Smooth muscle cell (in vitro differentiated cells): ENCODE data around the gene CCNY. TPM values are rescaled to one million over a fixed set of nuclear protein-coding genes. Genes with fewer than 3 reads are reported as not detected.
A peak's percentile ranks its signal among the peaks of the same experiment; 100 is the strongest.

Source experiments
- DNase-seq: peaks from one replicate; lab custom pipeline; 2025; ENCODE audit not compliant: unreplicated experiment; lab: John Stamatoyannopoulos, UW
- H2AFZ ChIP-seq: fragments of 200-600 bp; sonication (generic); 2 replicates; pipeline ENCODE4 v1.6.0; 2016; ENCODE audit warnings: antibody characterized with exemption, low read depth, mild to moderate bottlenecking
- H3F3A ChIP-seq: fragments of 200-600 bp; sonication (generic); 2 replicates; pipeline ENCODE4 v1.6.0; 2017; ENCODE audit warnings: antibody characterized with exemption, low read depth
- H3K27ac ChIP-seq: fragments of 200-600 bp; sonication (generic); 2 replicates; pipeline ENCODE4 v1.5.1; 2016; ENCODE audit warnings: low read depth, mild to moderate bottlenecking
- H3K27me3 ChIP-seq: fragments of 200-600 bp; sonication (generic); 2 replicates; pipeline ENCODE4 v1.6.1; 2016; ENCODE audit warnings: low read depth, mild to moderate bottlenecking
- H3K36me3 ChIP-seq: fragments of 200-600 bp; sonication (generic); 2 replicates; pipeline ENCODE4 v1.5.1; 2016; ENCODE audit warnings: low read depth
- H3K4me1 ChIP-seq: fragments of 200-600 bp; sonication (generic); 2 replicates; pipeline ENCODE4 v1.5.1; 2016; ENCODE audit warnings: low read depth
- H3K4me2 ChIP-seq: fragments of 200-600 bp; sonication (generic); 2 replicates; pipeline ENCODE4 v1.6.0; 2016; ENCODE audit warnings: mild to moderate bottlenecking
- H3K4me3 ChIP-seq: fragments of 200-600 bp; sonication (generic); 2 replicates; pipeline ENCODE4 v1.5.1; 2016; ENCODE audit warnings: mild to moderate bottlenecking
- H3K79me2 ChIP-seq: fragments of 200-600 bp; sonication (generic); 2 replicates; pipeline ENCODE4 v1.6.0; 2016; ENCODE audit warnings: low read depth, mild to moderate bottlenecking
- H3K9ac ChIP-seq: fragments of 200-600 bp; sonication (generic); 2 replicates; pipeline ENCODE4 v1.6.0; 2016; ENCODE audit warnings: low read depth
- H3K9me3 ChIP-seq: fragments of 200-600 bp; sonication (generic); replicated peaks from 2 replicates; pipeline ENCODE4 v1.5.1; 2016; ENCODE audit warnings: low read depth
- H4K20me1 ChIP-seq: fragments of 200-600 bp; sonication (generic); 2 replicates; pipeline ENCODE4 v1.6.0; 2016; ENCODE audit warnings: low read depth
- WGBS: methylation state at CpG from one replicate; pipeline ENCODE4 v1.1.7; 2016; ENCODE audit warnings: low lambda C conversion rate; 5-methylcytosine and 5-hydroxymethylcytosine counted together
- polyA plus RNA-seq: library from polyadenylated mRNA; unstranded; fragments of >200 nt; fragmentation: Nextera tagmentation; extraction: Ambion mirVana; gene quantifications from 2 replicates; pipeline ENCODE4 v1.2.1, GENCODE V29; 2016
- total RNA-seq: library from RNA; depleted of rRNA; stranded (reverse); fragments of >200 nt; gene quantifications from 2 replicates; pipeline ENCODE4 v1.2.3, GENCODE V29; 2014
- TF ChIP-seq, protein P1 (sequence below): fragments of 200-600 bp; sonication (generic); IDR thresholded peaks from 2 replicates; pipeline ENCODE4 v1.5.1; 2017; ENCODE audit warnings: borderline replicate concordance, mild to moderate bottlenecking, antibody characterized with exemption; ENCODE audit not compliant: insufficient read depth, poor library complexity, severe bottlenecking

The CCNY gene
- total and polyA plus RNA-seq, 2 experiments from 2014 or later = 46.9 to 57.5 TPM

DNA sequence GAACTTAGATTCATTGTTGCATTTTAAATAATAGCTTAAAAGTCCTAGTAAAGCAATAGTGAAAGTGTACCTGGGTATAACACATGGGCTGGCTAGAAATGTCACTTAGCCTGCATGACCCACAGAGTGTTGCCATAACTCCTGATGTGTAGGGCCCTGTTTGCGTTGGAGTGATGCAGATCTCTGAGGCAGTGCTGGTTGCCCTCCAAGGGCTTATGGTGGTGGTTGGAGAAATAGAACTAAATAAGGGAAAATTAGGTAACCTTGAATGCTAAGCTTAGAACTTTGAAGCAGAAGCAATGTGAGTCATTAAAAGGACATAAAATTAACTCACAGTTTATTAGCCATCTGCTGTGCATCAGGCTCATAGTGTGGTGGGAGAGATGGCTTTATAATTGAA lies 105.7 kb downstream of the CCNY start:
- DNase-seq = no peak
- H2AFZ ChIP-seq = no peak overlapping the region
- H3K36me3 ChIP-seq = peaks cover 4% of the 10 kb centered on the region
- H3K9me3 ChIP-seq = no peaks in the 10 kb centered on the region
- peak overlapping the region; percentile 77 for H3K27ac ChIP-seq
- H3K27me3 ChIP-seq = no peaks in the 10 kb centered on the region
- H3K79me2 ChIP-seq = peaks cover 89% of the 10 kb centered on the region
- 38% methylated on average over 1 of the region's 1 CpG for WGBS
- peaks cover 21% of the 10 kb centered on the region for H4K20me1 ChIP-seq
- peaks cover 16% of the 10 kb centered on the region for H3F3A ChIP-seq
- H3K4me3 ChIP-seq = no peak overlapping the region
- H3K4me2 ChIP-seq = peak overlapping the region; percentile 71
- TF ChIP-seq, protein P1, sequence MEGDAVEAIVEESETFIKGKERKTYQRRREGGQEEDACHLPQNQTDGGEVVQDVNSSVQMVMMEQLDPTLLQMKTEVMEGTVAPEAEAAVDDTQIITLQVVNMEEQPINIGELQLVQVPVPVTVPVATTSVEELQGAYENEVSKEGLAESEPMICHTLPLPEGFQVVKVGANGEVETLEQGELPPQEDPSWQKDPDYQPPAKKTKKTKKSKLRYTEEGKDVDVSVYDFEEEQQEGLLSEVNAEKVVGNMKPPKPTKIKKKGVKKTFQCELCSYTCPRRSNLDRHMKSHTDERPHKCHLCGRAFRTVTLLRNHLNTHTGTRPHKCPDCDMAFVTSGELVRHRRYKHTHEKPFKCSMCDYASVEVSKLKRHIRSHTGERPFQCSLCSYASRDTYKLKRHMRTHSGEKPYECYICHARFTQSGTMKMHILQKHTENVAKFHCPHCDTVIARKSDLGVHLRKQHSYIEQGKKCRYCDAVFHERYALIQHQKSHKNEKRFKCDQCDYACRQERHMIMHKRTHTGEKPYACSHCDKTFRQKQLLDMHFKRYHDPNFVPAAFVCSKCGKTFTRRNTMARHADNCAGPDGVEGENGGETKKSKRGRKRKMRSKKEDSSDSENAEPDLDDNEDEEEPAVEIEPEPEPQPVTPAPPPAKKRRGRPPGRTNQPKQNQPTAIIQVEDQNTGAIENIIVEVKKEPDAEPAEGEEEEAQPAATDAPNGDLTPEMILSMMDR = no peak
- H3K9ac ChIP-seq = peak overlapping the region; percentile 20
- H3K4me1 ChIP-seq = peaks cover 17% of the 10 kb centered on the region

- H3K4me1 ChIP-seq = peaks cover 22% of the 10 kb centered on the region
- H4K20me1 ChIP-seq = peaks cover 26% of the 10 kb centered on the region
- H3K36me3 ChIP-seq = peaks cover 4% of the 10 kb centered on the region
- no peak overlapping the region for H3K4me3 ChIP-seq
- peak overlapping the region; percentile 20 for H3K9ac ChIP-seq
- peak overlapping the region; percentile 77 for H3K27ac ChIP-seq
- DNase-seq = no peak
- H3K4me2 ChIP-seq = peak overlapping the region; percentile 71
- H3K9me3 ChIP-seq = no peaks in the 10 kb centered on the region
- TF ChIP-seq, protein P1 = no peak
- no peak overlapping the region for H2AFZ ChIP-seq
- 58% methylated on average over 4 of the region's 4 CpGs for WGBS
- peaks cover 90% of the 10 kb centered on the region for H3K79me2 ChIP-seq
- peaks cover 16% of the 10 kb centered on the region for H3F3A ChIP-seq
- no peaks in the 10 kb centered on the region for H3K27me3 ChIP-seq
Measured at GRCh38 chr10:35442592-35442991, 106.3 kb downstream of the CCNY start.

- Histone ChIP-seq H3K79me2 (peaks cover 90% of the 10 kb centered on the region), H3K9ac (no peak overlapping the region), H3K36me3 (peaks cover 4% of the 10 kb centered on the region), H3K4me2 (no peak overlapping the region), H2AFZ (no peak overlapping the region), H3K27me3 (no peaks in the 10 kb centered on the region), H4K20me1 (peaks cover 38% of the 10 kb centered on the region), H3F3A (peaks cover 16% of the 10 kb centered on the region), H3K4me3 (no peak overlapping the region), H3K27ac (peak overlapping the region; percentile 77), H3K9me3 (no peaks in the 10 kb centered on the region), H3K4me1 (peaks cover 35% of the 10 kb centered on the region)
- WGBS = 94% methylated on average over 3 of the region's 3 CpGs
- DNase-seq = no peak
- TF ChIP-seq, protein P1 = no peak
Measured at GRCh38 chr10:35443858-35444257, 107.5 kb downstream of the CCNY start.

DNA sequence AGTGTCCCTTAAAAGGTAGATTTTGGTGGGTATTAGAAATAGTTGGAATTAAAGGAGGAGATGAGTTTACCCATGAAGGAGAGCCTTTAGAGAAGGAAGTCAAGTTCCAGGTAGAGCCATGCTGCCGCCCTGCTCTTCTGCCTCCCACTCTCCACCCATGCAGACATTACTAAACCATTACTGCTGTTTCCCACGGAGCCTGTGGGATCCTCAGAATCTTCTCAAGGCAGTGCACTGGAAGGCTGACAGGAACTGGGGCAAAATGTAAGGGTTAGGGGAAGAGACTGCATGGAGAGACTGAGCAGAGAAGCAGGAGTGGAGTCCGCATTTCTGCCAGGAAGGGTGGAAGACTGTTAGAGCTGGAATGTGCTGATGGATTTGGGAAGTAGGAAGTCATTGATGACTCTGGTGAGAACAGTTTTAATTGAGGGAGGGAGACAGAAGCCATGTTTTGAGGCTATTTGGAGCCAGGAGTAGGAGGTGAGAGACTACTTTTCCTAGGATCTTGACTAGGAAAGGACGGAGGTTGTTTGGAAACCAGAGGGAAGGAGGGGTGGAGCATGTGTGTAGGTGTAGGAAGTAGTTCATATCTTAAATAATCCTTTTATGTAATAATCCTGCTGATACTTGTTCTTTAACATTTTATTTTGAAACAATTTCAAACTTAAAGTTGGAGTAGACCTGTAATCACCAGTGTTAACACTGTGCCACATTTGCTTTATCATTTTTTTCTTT lies 109.0 kb downstream of the CCNY start:
- 47% methylated on average over 4 of the region's 4 CpGs for WGBS
- Histone ChIP-seq H3F3A (peaks cover 21% of the 10 kb centered on the region), H3K79me2 (peaks cover 83% of the 10 kb centered on the region), H3K9ac (peak overlapping the region; percentile 28), H3K27me3 (no peaks in the 10 kb centered on the region), H3K4me3 (no peak overlapping the region), H3K27ac (peak overlapping the region; percentile 61), H3K9me3 (no peaks in the 10 kb centered on the region), H3K36me3 (no peaks in the 10 kb centered on the region), H4K20me1 (peaks cover 53% of the 10 kb centered on the region), H3K4me2 (peak overlapping the region; percentile 54), H2AFZ (no peak overlapping the region), H3K4me1 (peaks cover 43% of the 10 kb centered on the region)
- no peak for DNase-seq
- TF ChIP-seq, protein P1 = no peak
